PC-3 (cell line): ENCODE data around the gene CEACAM5. TPM values are rescaled to one million over a fixed set of nuclear protein-coding genes. Genes with fewer than 3 reads are reported as not detected.

Source experiments
- ATAC-seq: fragments of 200-7000 bp; cut with Tn5 transposase; 2 replicates; pipeline ENCODE4 v1.9.1; 2020; ENCODE audit warnings: mild to moderate bottlenecking, moderate library complexity
- BruUV-seq: library from RNA; stranded (reverse); fragments of 400-500 nt; replicated peaks from 2 replicates; lab custom pipeline; 2021; lab: Mats Ljungman, UMichigan
- CTCF ChIA-PET: fragments of 300-600 bp; sonication (Branson Sonifier 250); formaldehyde crosslinking; loops from one replicate; lab custom pipeline; 2022; ENCODE audit warnings: antibody characterized with exemption; lab: Charles Lee
- POLR2A ChIA-PET: fragments of 300-600 bp; sonication (Branson Sonifier 250); formaldehyde crosslinking; loops from one replicate; lab custom pipeline; 2022; ENCODE audit warnings: antibody characterized with exemption; ENCODE audit not compliant: unreplicated experiment; lab: Charles Lee
- DNase-seq: peaks from one replicate; pipeline ENCODE4 v3.0.0-alpha.2; 2015
- H2AFZ ChIP-seq: fragments of 300-600 bp; sonication (generic); 2 replicates; pipeline ENCODE4 v1.6.0; 2016; ENCODE audit warnings: antibody characterized with exemption, low read length
- H3F3A ChIP-seq: fragments of 300-600 bp; sonication (generic); one replicate; pipeline ENCODE4 v1.6.0; 2017; ENCODE audit warnings: antibody characterized with exemption, low read length, control low read depth, mild to moderate bottlenecking; ENCODE audit not compliant: unreplicated experiment
- H3K27ac ChIP-seq: fragments of 300-600 bp; sonication (generic); 2 replicates; pipeline ENCODE4 v1.5.1; 2016; ENCODE audit warnings: mild to moderate bottlenecking, low read length
- H3K27me3 ChIP-seq: fragments of 300-600 bp; sonication (generic); 2 replicates; pipeline ENCODE4 v1.6.1; 2016; ENCODE audit warnings: low read length, mixed read lengths
- H3K36me3 ChIP-seq: fragments of 300-600 bp; sonication (generic); 2 replicates; pipeline ENCODE4 v1.6.1; 2016; ENCODE audit warnings: low read depth, mixed run types, low read length, mixed read lengths
- H3K4me1 ChIP-seq: fragments of 300-600 bp; sonication (generic); 2 replicates; pipeline ENCODE4 v1.5.1; 2016; ENCODE audit warnings: low read length; ENCODE audit not compliant: insufficient read depth
- H3K4me2 ChIP-seq: fragments of 300-600 bp; sonication (generic); 2 replicates; pipeline ENCODE4 v1.6.0; 2016; ENCODE audit warnings: low read length
- H3K4me3 ChIP-seq: fragments of 300-600 bp; sonication (generic); 2 replicates; pipeline ENCODE4 v1.5.1; 2016; ENCODE audit warnings: mild to moderate bottlenecking, low read length, mixed read lengths
- H3K79me2 ChIP-seq: fragments of 300-600 bp; sonication (generic); 2 replicates; pipeline ENCODE4 v1.6.1; 2017; ENCODE audit warnings: low read length, mixed read lengths
- H3K9ac ChIP-seq: fragments of 300-600 bp; sonication (generic); 2 replicates; pipeline ENCODE4 v1.6.0; 2016; ENCODE audit warnings: mild to moderate bottlenecking, low read length
- H3K9me2 ChIP-seq: fragments of 300-600 bp; sonication (generic); replicated peaks from 2 replicates; pipeline ENCODE4 v1.6.1; 2016; ENCODE audit warnings: mixed run types, low read length, mixed read lengths
- H3K9me3 ChIP-seq: fragments of 300-600 bp; sonication (generic); 2 replicates; pipeline ENCODE4 v1.6.1; 2016; ENCODE audit warnings: low read length, mixed read lengths
- H4K20me1 ChIP-seq: fragments of 300-600 bp; sonication (generic); 2 replicates; pipeline ENCODE4 v1.6.1; 2016; ENCODE audit warnings: low read length, mixed read lengths
- CTCF ChIP-seq: fragments of 300-600 bp; sonication (generic); conservative IDR thresholded peaks from 2 replicates; pipeline ENCODE4 v1.5.1; 2017; ENCODE audit warnings: antibody characterized with exemption, low read depth, mild to moderate bottlenecking, low read length
- EZH2 ChIP-seq: fragments of 300-600 bp; sonication (generic); IDR thresholded peaks from one replicate; pipeline ENCODE4 v1.6.1; 2017; ENCODE audit warnings: antibody characterized with exemption, mild to moderate bottlenecking, low read length; ENCODE audit not compliant: unreplicated experiment
- EZH2phosphoT487 ChIP-seq: fragments of 300-600 bp; sonication (generic); IDR thresholded peaks from 2 replicates; pipeline ENCODE4 v1.6.1; 2018; ENCODE audit warnings: mild to moderate bottlenecking, antibody characterized with exemption, low read length, borderline replicate concordance
- intact Hi-C: fragments of 100-400 bp; cut with micrococcal nuclease; formaldehyde crosslinking; loops from 2 replicates; pipeline ENCODE4 v1.9.0; 2023
- total RNA-seq: library from RNA; depleted of rRNA; stranded (reverse); fragments of >200 nt; gene quantifications from 2 replicates; pipeline ENCODE4 v1.2.3, GENCODE V29; 2014

CEACAM5 gene
- total RNA-seq, 1 experiment from 2014 or later = 2.8 TPM

DNA sequence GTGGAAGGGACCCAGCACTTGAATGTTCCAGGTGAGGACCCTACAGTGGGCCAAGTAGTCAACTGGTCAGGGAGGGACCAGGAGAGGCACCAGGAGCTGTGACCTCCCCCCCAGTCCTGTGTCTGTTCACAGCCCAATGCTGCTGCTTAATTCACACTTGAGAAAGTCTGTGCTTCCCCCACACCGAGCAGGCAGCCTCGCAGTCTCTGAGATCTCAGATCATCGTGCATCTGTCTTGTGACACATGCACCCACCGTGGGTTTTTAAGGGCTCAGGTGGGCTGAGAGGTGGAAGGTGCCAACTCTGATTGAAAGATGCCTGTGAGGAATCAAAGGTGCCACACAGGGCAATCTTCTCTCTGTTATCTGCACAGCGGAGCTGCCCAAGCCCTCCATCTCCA, 6.2 kb downstream of the CEACAM5 start:
- CTCF ChIA-PET = no interaction called here

GRCh38 chr19:41718761-41719160, 10.3 kb downstream of the CEACAM5 start:
- no peaks in the 10 kb centered on the region for H3K79me2 ChIP-seq
- H3K9ac ChIP-seq = no peak overlapping the region
- no peaks in the 10 kb centered on the region for H3K27me3 ChIP-seq
- no peak overlapping the region for H3K4me3 ChIP-seq
- no peaks in the 10 kb centered on the region for H3K4me1 ChIP-seq
- no peaks in the 10 kb centered on the region for H3K36me3 ChIP-seq
- intact Hi-C loops = no loop called here
- CTCF ChIA-PET = no interaction called here
- no peak overlapping the region for H2AFZ ChIP-seq
- DNase-seq (no peak), ATAC-seq (no peak)
- no peaks in the 10 kb centered on the region for H3F3A ChIP-seq
- H3K27ac ChIP-seq = no peak overlapping the region
- no peak for TF ChIP-seq EZH2phosphoT487
- TF ChIP-seq EZH2 = no peak
- no peak for TF ChIP-seq CTCF
- POLR2A ChIA-PET = no interaction called here
- no TSS peak for BruUV-seq
- no peaks in the 10 kb centered on the region for H4K20me1 ChIP-seq
- no peaks in the 10 kb centered on the region for H3K9me3 ChIP-seq
- no peaks in the 10 kb centered on the region for H3K9me2 ChIP-seq
- H3K4me2 ChIP-seq = no peak overlapping the region

More for the DNA sequence above, 6.2 kb downstream of the CEACAM5 start:
- ATAC-seq (no peak), DNase-seq (no peak)
- Histone ChIP-seq H3K27me3 (no peaks in the 10 kb centered on the region), H3K9me3 (no peaks in the 10 kb centered on the region), H3K9me2 (no peaks in the 10 kb centered on the region), H3K4me2 (no peak overlapping the region), H3K27ac (no peak overlapping the region), H3F3A (no peaks in the 10 kb centered on the region), H3K4me1 (no peaks in the 10 kb centered on the region), H3K79me2 (no peaks in the 10 kb centered on the region), H3K36me3 (no peaks in the 10 kb centered on the region), H3K9ac (no peak overlapping the region), H3K4me3 (no peak overlapping the region), H2AFZ (no peak overlapping the region), H4K20me1 (no peaks in the 10 kb centered on the region)
- POLR2A ChIA-PET = no interaction called here
- no TSS peak for BruUV-seq
- TF ChIP-seq EZH2phosphoT487 (no peak), EZH2 (no peak), CTCF (no peak)
- intact Hi-C loops = no loop called here

GRCh38 chr19:41720103-41720502, 11.7 kb downstream of the CEACAM5 start:
- no peaks in the 10 kb centered on the region for H3K9me3 ChIP-seq
- intact Hi-C loops = no loop called here
- H3K4me3 ChIP-seq = no peak overlapping the region
- DNase-seq (no peak), ATAC-seq (no peak)
- no peak overlapping the region for H3K9ac ChIP-seq
- POLR2A ChIA-PET = no interaction called here
- CTCF ChIA-PET = no interaction called here
- no peak overlapping the region for H3K4me2 ChIP-seq
- H3K4me1 ChIP-seq = no peaks in the 10 kb centered on the region
- H3K79me2 ChIP-seq = no peaks in the 10 kb centered on the region
- no peaks in the 10 kb centered on the region for H4K20me1 ChIP-seq
- no TSS peak for BruUV-seq
- H3K27ac ChIP-seq = no peak overlapping the region
- TF ChIP-seq EZH2phosphoT487 (no peak), EZH2 (no peak), CTCF (no peak)
- H3K36me3 ChIP-seq = no peaks in the 10 kb centered on the region
- no peak overlapping the region for H2AFZ ChIP-seq
- no peaks in the 10 kb centered on the region for H3K27me3 ChIP-seq
- no peaks in the 10 kb centered on the region for H3F3A ChIP-seq
- H3K9me2 ChIP-seq = no peaks in the 10 kb centered on the region
